Sigmoid colon (tissue), 4 donors: Measurements from ENCODE around the gene MYH11.

ENCODE experiments used
- CTCF ChIP-seq, 4 experiments: fragments of 450-650 bp in 3 of 4; fragments of 200-600 bp in 1 of 4; IDR thresholded peaks; one replicate each; pipeline ENCODE4 v1.5.1; 2016 to 2019; ENCODE audit warnings: antibody characterized with exemption in 4 of 4, mild to moderate bottlenecking in 3 of 4, moderate library complexity in 2 of 4
- EP300 ChIP-seq, 4 donors: sonication (generic); formaldehyde crosslinking; IDR thresholded peaks; one replicate each; pipeline ENCODE4 v1.6.1; 2017; ENCODE audit warnings: antibody characterized with exemption in 4 of 4
- POLR2A ChIP-seq, 2 donors: fragments of 450-650 bp; IDR thresholded peaks; one replicate each; pipeline ENCODE4 v1.6.1; 2016; ENCODE audit warnings: antibody characterized with exemption in 2 of 2, mild to moderate bottlenecking in 2 of 2, moderate library complexity in 2 of 2
- POLR2AphosphoS5 ChIP-seq, 4 donors: sonication (generic); formaldehyde crosslinking; IDR thresholded peaks; one replicate each; pipeline ENCODE4 v1.6.1; 2017; ENCODE audit warnings: antibody characterized with exemption in 4 of 4

GRCh38 chr16:15897121-15897780 is 40.4 kb upstream of the MYH11 start:
- TF ChIP-seq POLR2A (IDR thresholded peaks at IDR 0.05) = no peak
- TF ChIP-seq CTCF (IDR thresholded peaks at IDR 0.05) = no peak
- no peak for TF ChIP-seq POLR2AphosphoS5 (IDR thresholded peaks at IDR 0.05)
- no peak for TF ChIP-seq EP300 (IDR thresholded peaks at IDR 0.05)
